Tibial nerve (tissue), 4 donors: ENCODE data around the gene CNTF.

Experiments
- CTCF ChIP-seq, 5 experiments: fragments of 200-600 bp in 3 of 5; fragments of 450-650 bp in 2 of 5; sonication (generic) in 3 of 5; IDR thresholded peaks; one replicate each; pipeline ENCODE4 v1.5.1; 2016 to 2019; ENCODE audit warnings: antibody characterized with exemption in 5 of 5, mild to moderate bottlenecking in 3 of 5, moderate library complexity in 2 of 5
- EP300 ChIP-seq, 2 donors: sonication (generic); formaldehyde crosslinking; IDR thresholded peaks; one replicate each; pipeline ENCODE4 v1.6.1; 2017; ENCODE audit warnings: antibody characterized with exemption in 2 of 2, mild to moderate bottlenecking in 1 of 2
- POLR2A ChIP-seq, 2 donors: fragments of 450-650 bp; IDR thresholded peaks; one replicate each; pipeline ENCODE4 v1.6.1; 2017; ENCODE audit warnings: antibody characterized with exemption in 2 of 2, mild to moderate bottlenecking in 2 of 2, moderate library complexity in 2 of 2

- TF ChIP-seq CTCF (IDR thresholded peaks at IDR 0.05) (no peak), POLR2A (IDR thresholded peaks at IDR 0.05) (no peak), EP300 (IDR thresholded peaks at IDR 0.05) (no peak)
These were observed 9.2 kb upstream of the CNTF start for GRCh38 chr11:58613228-58613627.
